OCI-LY1 (cell line): ENCODE results near the gene ERICH3.

Experiments
- EZH2 ChIP-seq: fragments of 200-600 bp; sonication (generic), shearing (Covaris generic); IDR thresholded peaks from 2 replicates; pipeline ENCODE4 v1.8.0; 2017; ENCODE audit warnings: borderline replicate concordance, mixed run types, mild to moderate bottlenecking, antibody characterized with exemption, low read length, moderate library complexity, mixed read lengths
- TF ChIP-seq, protein P1 (sequence below): fragments of 200-600 bp; sonication (generic), shearing (Covaris generic); IDR thresholded peaks from 2 replicates; pipeline ENCODE4 v1.5.1; 2017; ENCODE audit warnings: mild to moderate bottlenecking, antibody characterized with exemption, low read length, moderate library complexity, mixed read lengths

DNA sequence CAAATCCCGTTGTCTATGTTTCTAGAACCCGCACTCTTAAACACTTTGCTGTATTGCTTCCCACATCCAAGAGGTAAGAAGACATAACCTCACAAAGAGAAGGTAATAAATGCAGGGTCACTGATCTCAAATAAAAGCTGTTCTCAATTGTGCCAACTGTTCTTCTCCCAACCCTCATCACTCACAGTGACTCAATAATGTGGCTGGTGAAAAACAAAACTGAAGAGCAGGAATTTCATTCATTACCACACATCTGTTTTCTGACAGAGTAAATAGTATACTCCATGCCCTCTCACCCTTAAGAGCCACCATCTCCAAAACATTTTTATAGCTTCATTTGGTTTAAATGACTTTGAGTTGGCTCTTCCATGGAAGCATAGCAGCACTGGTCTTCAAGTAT is 6.2 kb upstream of the ERICH3 start:
- TF ChIP-seq EZH2, result no peak
- TF ChIP-seq, protein P1, sequence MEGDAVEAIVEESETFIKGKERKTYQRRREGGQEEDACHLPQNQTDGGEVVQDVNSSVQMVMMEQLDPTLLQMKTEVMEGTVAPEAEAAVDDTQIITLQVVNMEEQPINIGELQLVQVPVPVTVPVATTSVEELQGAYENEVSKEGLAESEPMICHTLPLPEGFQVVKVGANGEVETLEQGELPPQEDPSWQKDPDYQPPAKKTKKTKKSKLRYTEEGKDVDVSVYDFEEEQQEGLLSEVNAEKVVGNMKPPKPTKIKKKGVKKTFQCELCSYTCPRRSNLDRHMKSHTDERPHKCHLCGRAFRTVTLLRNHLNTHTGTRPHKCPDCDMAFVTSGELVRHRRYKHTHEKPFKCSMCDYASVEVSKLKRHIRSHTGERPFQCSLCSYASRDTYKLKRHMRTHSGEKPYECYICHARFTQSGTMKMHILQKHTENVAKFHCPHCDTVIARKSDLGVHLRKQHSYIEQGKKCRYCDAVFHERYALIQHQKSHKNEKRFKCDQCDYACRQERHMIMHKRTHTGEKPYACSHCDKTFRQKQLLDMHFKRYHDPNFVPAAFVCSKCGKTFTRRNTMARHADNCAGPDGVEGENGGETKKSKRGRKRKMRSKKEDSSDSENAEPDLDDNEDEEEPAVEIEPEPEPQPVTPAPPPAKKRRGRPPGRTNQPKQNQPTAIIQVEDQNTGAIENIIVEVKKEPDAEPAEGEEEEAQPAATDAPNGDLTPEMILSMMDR, result no peak
